CD14-positive monocyte (primary cell): Measurements from ENCODE around the gene RNF222. TPM values are rescaled to one million over a fixed set of nuclear protein-coding genes. Genes with fewer than 3 reads are reported as not detected.

ENCODE experiments used
- DNase-seq, 3 donors: peaks; one replicate each; pipeline ENCODE4 v3.0.0-alpha.2; 2011 to 2022
- H2AFZ ChIP-seq: 2 replicates; pipeline ENCODE4 v1.6.0; 2012; ENCODE audit warnings: mild to moderate bottlenecking, low read depth, low read length, inconsistent platforms; ENCODE audit not compliant: insufficient read depth, poor library complexity, severe bottlenecking
- H3K27ac ChIP-seq, 2 donors: 1 replicate in 1 of 2; 2 replicates in 1 of 2; pipeline ENCODE4 v1.5.1; 2012 to 2013; ENCODE audit warnings: low read length in 2 of 2, control low read depth in 1 of 2, inconsistent platforms in 1 of 2, low read depth in 1 of 2, mild to moderate bottlenecking in 1 of 2
- H3K27me3 ChIP-seq, 2 donors: one replicate each; pipeline versions ENCODE4 v1.6.0 to v1.6.1; 2011 to 2013; ENCODE audit warnings: low read length in 2 of 2; ENCODE audit not compliant: control insufficient read depth in 2 of 2, insufficient read depth in 2 of 2
- H3K36me3 ChIP-seq, 2 donors: replicated peaks in 1 of 2; 1 replicate in 1 of 2; 2 replicates in 1 of 2; pipeline versions ENCODE4 v1.5.1 to v1.6.1; 2012 to 2013; ENCODE audit warnings: low read length in 2 of 2, control low read depth in 1 of 2, inconsistent platforms in 1 of 2, mild to moderate bottlenecking in 1 of 2; ENCODE audit not compliant: insufficient read depth in 2 of 2, control insufficient read depth in 1 of 2
- H3K4me1 ChIP-seq, 2 donors: 1 replicate in 1 of 2; 2 replicates in 1 of 2; pipeline versions ENCODE4 v1.5.1 to v1.6.1; 2012 to 2013; ENCODE audit warnings: low read length in 2 of 2, control low read depth in 1 of 2, inconsistent platforms in 1 of 2, mild to moderate bottlenecking in 1 of 2, moderate library complexity in 1 of 2; ENCODE audit not compliant: insufficient read depth in 2 of 2, control insufficient read depth in 1 of 2
- H3K4me2 ChIP-seq: replicated peaks from 2 replicates; pipeline ENCODE3; 2012; ENCODE audit warnings: low read length, moderate library complexity, mild to moderate bottlenecking; ENCODE audit not compliant: poor library complexity, severe bottlenecking; ENCODE audit errors: extremely low read depth
- H3K4me3 ChIP-seq, 3 experiments: fragments of 200-600 bp in 1 of 3; sonication (generic) in 1 of 3; replicated peaks in 1 of 3; 1 replicate in 2 of 3; 2 replicates in 1 of 3; pipeline ENCODE4 v1.5.1; 2011 to 2013; ENCODE audit warnings: low read length in 3 of 3, mild to moderate bottlenecking in 3 of 3, control low read depth in 2 of 3, low read depth in 2 of 3, inconsistent platforms in 1 of 3, moderate library complexity in 1 of 3
- H3K79me2 ChIP-seq: 2 replicates; pipeline ENCODE4 v1.6.0; 2012; ENCODE audit warnings: mild to moderate bottlenecking, control low read depth, inconsistent platforms, low read length, moderate library complexity; ENCODE audit not compliant: insufficient read depth
- H3K9ac ChIP-seq: 2 replicates; pipeline ENCODE4 v1.6.0; 2017; ENCODE audit warnings: low read length, mild to moderate bottlenecking; ENCODE audit not compliant: insufficient read depth, poor library complexity, severe bottlenecking
- H3K9me3 ChIP-seq, 2 donors: replicated peaks in 1 of 2; 1 replicate in 1 of 2; 2 replicates in 1 of 2; pipeline versions ENCODE4 v1.5.1 to v1.6.1; 2012 to 2013; ENCODE audit warnings: low read length in 2 of 2, control low read depth in 1 of 2; ENCODE audit not compliant: control insufficient read depth in 1 of 2, insufficient read depth in 1 of 2
- H4K20me1 ChIP-seq: 2 replicates; pipeline ENCODE4 v1.6.0; 2012; ENCODE audit warnings: mild to moderate bottlenecking, low read length, control low read depth, moderate library complexity; ENCODE audit not compliant: insufficient read depth
- H3K27ac Mint-ChIP-seq, 7 donors: one replicate each; pipeline ENCODE4 v1.8.0; 2020; ENCODE audit warnings: mild to moderate bottlenecking in 7 of 7, mixed read lengths in 7 of 7, moderate library complexity in 6 of 7, inconsistent platforms in 2 of 7
- H3K27me3 Mint-ChIP-seq, 3 donors: one replicate each; pipeline ENCODE4 v1.8.0; 2021 to 2022; ENCODE audit warnings: low read depth in 3 of 3, mild to moderate bottlenecking in 3 of 3, mixed read lengths in 3 of 3, moderate library complexity in 3 of 3, inconsistent platforms in 1 of 3
- H3K36me3 Mint-ChIP-seq, 2 donors: one replicate each; pipeline ENCODE4 v1.8.0; 2020; ENCODE audit warnings: mixed read lengths in 2 of 2, inconsistent platforms in 1 of 2, mild to moderate bottlenecking in 1 of 2
- H3K4me1 Mint-ChIP-seq: one replicate; pipeline ENCODE4 v1.8.0; 2020; ENCODE audit warnings: mild to moderate bottlenecking, mixed read lengths
- H3K4me3 Mint-ChIP-seq, 2 donors: one replicate each; pipeline ENCODE4 v1.8.0; 2020; ENCODE audit warnings: mild to moderate bottlenecking in 2 of 2, mixed read lengths in 2 of 2, moderate library complexity in 1 of 2
- H3K9me3 Mint-ChIP-seq, 7 donors: one replicate each; pipeline ENCODE4 v1.8.0; 2020 to 2022; ENCODE audit warnings: mixed read lengths in 7 of 7, mild to moderate bottlenecking in 6 of 7, moderate library complexity in 6 of 7, inconsistent platforms in 2 of 7
- CTCF ChIP-seq: fragments of 200-600 bp; IDR thresholded peaks from one replicate; pipeline ENCODE4 v1.8.0; 2022; ENCODE audit warnings: antibody characterized with exemption, mild to moderate bottlenecking
- WGBS: methylation state at CpG from one replicate; pipeline ENCODE4 v1.1.5; 2013; ENCODE audit warnings: missing lambda C conversion rate; ENCODE audit not compliant: insufficient coverage; 5-methylcytosine and 5-hydroxymethylcytosine counted together
- intact Hi-C, 2 donors: fragments of 100-400 bp; cut with micrococcal nuclease; formaldehyde crosslinking; loops; one replicate each; pipeline versions ENCODE4 v1.15.0 to v1.15.1; 2023
- polyA plus RNA-seq, 3 donors: library from polyadenylated mRNA; depleted of rRNA in 1 of 3; unstranded in 2 of 3; stranded (reverse) in 1 of 3; fragments of 300-500 nt in 2 of 3; fragments of >200 nt in 1 of 3; fragmentation: Illumina TruSeq in 2 of 3; gene quantifications; 1 replicate in 2 of 3; 2 replicates in 1 of 3; pipeline ENCODE4 v1.2.3, GENCODE V29; 2012 to 2021

RNF222 gene
- polyA plus RNA-seq, 3 donors: not detected

DNA sequence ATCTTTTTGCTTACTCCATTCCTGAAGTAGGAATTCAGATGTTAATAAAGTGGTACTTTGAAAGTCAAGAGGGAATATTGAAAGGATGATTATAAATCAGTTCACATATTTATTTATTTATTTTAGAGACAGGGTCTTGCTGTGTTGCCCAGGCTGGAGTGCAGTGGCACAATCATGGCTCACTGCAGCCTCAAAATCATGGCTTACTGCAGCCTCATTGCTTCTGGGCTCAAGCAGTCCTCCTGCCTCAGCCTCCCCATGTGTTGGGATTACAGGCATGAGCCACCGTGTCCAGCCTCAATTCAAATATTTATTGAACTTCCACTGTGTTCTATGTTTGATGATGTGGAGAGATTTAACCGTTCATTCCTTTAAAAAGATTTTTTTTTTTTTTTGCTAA lies 44.7 kb upstream of the RNF222 start:
- peaks cover 97% of the 10 kb centered on the region for H4K20me1 ChIP-seq
- H3K9me3 Mint-ChIP-seq: no peaks in the 10 kb centered on the region
- H3K79me2 ChIP-seq: peaks cover 75% of the 10 kb centered on the region
- no CpG with 5 or more reads among the region's 2 CpGs for WGBS
- TF ChIP-seq CTCF: no peak
- H3K36me3 Mint-ChIP-seq: peaks cover 53 to 68% of the 10 kb centered on the region in 2 donors
- H3K27me3 ChIP-seq: no peaks in the 10 kb centered on the region
- H3K4me2 ChIP-seq: no peak overlapping the region
- H3K4me1 Mint-ChIP-seq: peaks cover 29% of the 10 kb centered on the region
- peaks cover 0 to 2% (median 0%) of the 10 kb centered on the region in 3 donors for H3K27me3 Mint-ChIP-seq
- DNase-seq: no peak
- no peak overlapping the region for H3K27ac Mint-ChIP-seq
- peaks cover 42 to 71% of the 10 kb centered on the region in 2 donors for H3K36me3 ChIP-seq
- no peak overlapping the region for H3K9ac ChIP-seq
- H3K4me1 ChIP-seq: peaks cover 0 to 12% of the 10 kb centered on the region in 2 donors
- no peak overlapping the region for H3K4me3 ChIP-seq
- H2AFZ ChIP-seq: no peak overlapping the region
- H3K4me3 Mint-ChIP-seq: no peak overlapping the region
- intact Hi-C loops: loop anchor here in 1 of 2 donors (5.0 kb wide), 1 partner anchor 35 kb away; no protein-coding TSS in a partner anchor
- H3K27ac ChIP-seq: no peak overlapping the region
- H3K9me3 ChIP-seq: no peaks in the 10 kb centered on the region

- Mint-ChIP-seq H3K27me3 (peaks cover 0 to 2% (median 0%) of the 10 kb centered on the region in 3 donors), H3K4me1 (peaks cover 32% of the 10 kb centered on the region), H3K4me3 (no peak overlapping the region), H3K27ac (peak overlapping the region in 4 of 7 donors; percentile 40 to 76 (median 50)), H3K9me3 (no peaks in the 10 kb centered on the region), H3K36me3 (peaks cover 48 to 61% of the 10 kb centered on the region in 2 donors)
- peaks cover 6 to 18% of the 10 kb centered on the region in 2 donors for H3K4me1 ChIP-seq
- no peak overlapping the region for H3K4me2 ChIP-seq
- TF ChIP-seq CTCF: no peak
- no peak overlapping the region for H2AFZ ChIP-seq
- H3K36me3 ChIP-seq: peaks cover 39 to 65% of the 10 kb centered on the region in 2 donors
- H3K4me3 ChIP-seq: no peak overlapping the region
- peaks cover 81% of the 10 kb centered on the region for H3K79me2 ChIP-seq
- intact Hi-C loops: loop anchor here in 1 of 2 donors (5.0 kb wide), 1 partner anchor 34 kb away; no protein-coding TSS in a partner anchor
- H3K9ac ChIP-seq: no peak overlapping the region
- H3K9me3 ChIP-seq: no peaks in the 10 kb centered on the region
- H3K27ac ChIP-seq: peak overlapping the region in 1 of 2 donors; percentile 44
- DNase-seq: no peak
- H4K20me1 ChIP-seq: peaks cover 95% of the 10 kb centered on the region
- 86% methylated on average over 1 of the region's 2 CpGs for WGBS
- H3K27me3 ChIP-seq: no peaks in the 10 kb centered on the region
Measured at GRCh38 chr17:8441690-8442089, 44.1 kb upstream of the RNF222 start.
